HepG2 (cell line): ENCODE results near the gene ADARB1. TPM values are rescaled to one million over a fixed set of nuclear protein-coding genes. Genes with fewer than 3 reads are reported as not detected.
A peak's percentile ranks its signal among the peaks of the same experiment; 100 is the strongest.

ENCODE experiments used
- ATAC-seq: fragments of 200-7000 bp; cut with Tn5 transposase; 3 replicates; pipeline ENCODE4 v1.9.1; 2020; ENCODE audit warnings: mild to moderate bottlenecking, moderate library complexity
- BruUV-seq: library from RNA; stranded (reverse); fragments of 400-500 nt; replicated peaks from 2 replicates; lab custom pipeline; 2021; lab: Mats Ljungman, UMichigan
- CTCF ChIA-PET: fragments of 300-600 bp; formaldehyde crosslinking; extraction: SDS; loops from one replicate; lab custom pipeline; 2021; ENCODE audit warnings: low total read pairs, inconsistent platforms, low intra/inter-chr PET ratio; lab: Yijun Ruan, JAX
- POLR2A ChIA-PET: fragments of 350-600 bp; sonication (Branson Sonifier 250); formaldehyde crosslinking; loops from one replicate; lab custom pipeline; 2020; ENCODE audit warnings: antibody characterized with exemption, inconsistent platforms; lab: Yijun Ruan, JAX
- DNase-seq: peaks from one replicate; pipeline ENCODE4 v3.0.0-alpha.2; 2015; ENCODE audit warnings: low spot score
- FAIRE-seq: peaks from 3 replicates; lab custom pipeline; 2011; peaks lifted over from hg19 to GRCh38; lab: Jason Lieb, UNC
- H2AFZ ChIP-seq: one replicate; pipeline ENCODE4 v1.6.1; 2011; ENCODE audit warnings: low read length, inconsistent platforms
- H3K27ac ChIP-seq: fragments of 300-600 bp; 3 replicates; pipeline ENCODE4 v1.8.0; 2011; ENCODE audit warnings: mixed run types, mild to moderate bottlenecking, mixed read lengths, low read length, inconsistent platforms; ENCODE audit not compliant: insufficient read depth; ENCODE audit errors: extremely low read length
- H3K27me3 ChIP-seq, 2 experiments: fragments of 200-600 bp in 1 of 2; 2 replicates in 1 of 2; 3 replicates in 1 of 2; pipeline versions ENCODE4 v1.6.0 to v1.8.0; 2011; ENCODE audit warnings: low read length in 2 of 2, mild to moderate bottlenecking in 2 of 2, moderate library complexity in 2 of 2, inconsistent platforms in 1 of 2; ENCODE audit not compliant: insufficient read depth in 2 of 2, control insufficient read depth in 1 of 2
- H3K36me3 ChIP-seq, 2 experiments: fragments of 200-600 bp in 1 of 2; replicated peaks in 1 of 2; 2 replicates in 1 of 2; 3 replicates in 1 of 2; pipeline versions ENCODE4 v1.5.1 to v1.8.0; 2011; ENCODE audit warnings: low read length in 2 of 2, inconsistent platforms in 1 of 2; ENCODE audit not compliant: insufficient read depth in 2 of 2, control insufficient read depth in 1 of 2
- H3K4me1 ChIP-seq: 2 replicates; pipeline ENCODE4 v1.5.1; 2012; ENCODE audit warnings: low read length, inconsistent platforms; ENCODE audit not compliant: insufficient read depth
- H3K4me2 ChIP-seq: 2 replicates; pipeline ENCODE4 v1.6.0; 2011; ENCODE audit warnings: low read depth, low read length, inconsistent platforms
- H3K4me3 ChIP-seq, 3 experiments: fragments of 200-600 bp in 1 of 3; sonication (generic), shearing (Covaris generic) in 1 of 3; replicated peaks in 1 of 3; 2 replicates each; pipeline ENCODE4 v1.5.1; 2011 to 2016; ENCODE audit warnings: low read length in 3 of 3, inconsistent platforms in 2 of 3, low read depth in 2 of 3, mild to moderate bottlenecking in 2 of 3, control low read depth in 1 of 3, mixed read lengths in 1 of 3; ENCODE audit not compliant: insufficient read depth in 1 of 3
- H3K79me2 ChIP-seq: one replicate; pipeline ENCODE4 v1.6.1; 2011; ENCODE audit warnings: low read length, inconsistent platforms; ENCODE audit not compliant: insufficient read depth
- H3K9ac ChIP-seq: 2 replicates; pipeline ENCODE4 v1.6.0; 2011; ENCODE audit warnings: mild to moderate bottlenecking, low read depth, low read length, inconsistent platforms; ENCODE audit not compliant: insufficient read depth
- H3K9me3 ChIP-seq: 2 replicates; pipeline ENCODE4 v1.5.1; 2012; ENCODE audit warnings: mild to moderate bottlenecking, low read length
- H4K20me1 ChIP-seq: 2 replicates; pipeline ENCODE4 v1.6.0; 2011; ENCODE audit warnings: inconsistent platforms, mild to moderate bottlenecking, low read length, moderate library complexity; ENCODE audit not compliant: insufficient read depth
- ZNF547 ChIP-seq: sonication (generic); formaldehyde crosslinking; IDR thresholded peaks from 2 replicates; pipeline ENCODE4 v1.5.1; 2020; ENCODE audit warnings: mild to moderate bottlenecking, missing genetic modification reagents
- WGBS: methylation state at CpG from one replicate; pipeline ENCODE4 v1.1.6; 2017; ENCODE audit warnings: low lambda C conversion rate; 5-methylcytosine and 5-hydroxymethylcytosine counted together
- in situ Hi-C: cut with HindIII; loops from 2 replicates; pipeline ENCODE4 v1.10.0; 2017; ENCODE audit warnings: low pct_unique_long_range_greater_than_20kb; ENCODE audit not compliant: extremely low pct_ligation_motif_present
- intact Hi-C: fragments of 100-400 bp; cut with micrococcal nuclease; formaldehyde crosslinking; loops from one replicate; pipeline ENCODE4 v1.10.0; 2022; ENCODE audit not compliant: unreplicated experiment
- polyA plus RNA-seq, 8 experiments: library from polyadenylated mRNA; depleted of rRNA in 3 of 8; stranded (reverse) in 7 of 8; unstranded in 1 of 8; fragments of >200 nt; fragmentation: Illumina TruSeq in 4 of 8; extraction: Trizol in 4 of 8; gene quantifications; 2 replicates each; pipeline versions ENCODE4 v1.2.1 to v1.2.3, GENCODE V29; 2011 to 2016; ENCODE audit warnings: low read depth in 4 of 8, missing spikeins in 1 of 8, mixed read lengths in 1 of 8; ENCODE audit not compliant: insufficient read depth in 1 of 8
- total RNA-seq, 5 experiments: library from RNA; depleted of rRNA; stranded (reverse); fragments of >200 nt; fragmentation: Illumina TruSeq; extraction: Trizol; gene quantifications; 2 replicates each; pipeline ENCODE4 v1.2.3, GENCODE V29; 2016; ENCODE audit warnings: low read depth in 1 of 5
- TF ChIP-seq, protein P1 (sequence below): sonication (generic); formaldehyde crosslinking; IDR thresholded peaks from 2 replicates; pipeline ENCODE4 v1.5.0; 2020; ENCODE audit warnings: mild to moderate bottlenecking, missing genetic modification reagents, moderate library complexity
- TF ChIP-seq, protein P2 (sequence below): sonication (generic); formaldehyde crosslinking; IDR thresholded peaks from 2 replicates; pipeline ENCODE4 v1.5.1; 2020; ENCODE audit warnings: missing genetic modification reagents, mild to moderate bottlenecking, borderline replicate concordance

ADARB1 gene
- total and polyA plus RNA-seq, 2 of the 13 experiments (the other 11 are each of a cell fraction or from before 2014, with no cell fraction given): 6.6 to 10.0 TPM

DNA sequence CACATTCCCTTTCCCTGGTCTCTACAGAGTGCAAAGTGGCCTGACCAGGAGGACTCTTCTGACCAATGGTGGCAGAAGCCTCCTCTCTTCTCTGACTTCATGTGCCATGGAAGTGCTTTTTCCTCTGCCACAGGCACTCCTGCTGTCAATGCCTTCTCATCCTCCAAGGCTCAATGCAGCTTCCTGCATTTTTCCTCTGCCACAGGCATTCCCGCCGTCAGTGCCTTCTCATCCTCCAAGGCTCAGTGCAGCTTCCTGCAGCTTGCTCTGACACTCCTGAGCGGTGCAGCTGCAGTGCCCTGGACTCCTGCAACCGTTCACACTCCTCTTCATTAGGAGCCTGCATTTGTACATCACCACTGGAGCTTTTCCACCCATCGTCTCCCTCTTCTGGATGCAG lies 4.7 kb upstream of the ADARB1 start:
- no peak overlapping the region for H2AFZ ChIP-seq
- POLR2A ChIA-PET: no interaction called here
- TF ChIP-seq, protein P1, sequence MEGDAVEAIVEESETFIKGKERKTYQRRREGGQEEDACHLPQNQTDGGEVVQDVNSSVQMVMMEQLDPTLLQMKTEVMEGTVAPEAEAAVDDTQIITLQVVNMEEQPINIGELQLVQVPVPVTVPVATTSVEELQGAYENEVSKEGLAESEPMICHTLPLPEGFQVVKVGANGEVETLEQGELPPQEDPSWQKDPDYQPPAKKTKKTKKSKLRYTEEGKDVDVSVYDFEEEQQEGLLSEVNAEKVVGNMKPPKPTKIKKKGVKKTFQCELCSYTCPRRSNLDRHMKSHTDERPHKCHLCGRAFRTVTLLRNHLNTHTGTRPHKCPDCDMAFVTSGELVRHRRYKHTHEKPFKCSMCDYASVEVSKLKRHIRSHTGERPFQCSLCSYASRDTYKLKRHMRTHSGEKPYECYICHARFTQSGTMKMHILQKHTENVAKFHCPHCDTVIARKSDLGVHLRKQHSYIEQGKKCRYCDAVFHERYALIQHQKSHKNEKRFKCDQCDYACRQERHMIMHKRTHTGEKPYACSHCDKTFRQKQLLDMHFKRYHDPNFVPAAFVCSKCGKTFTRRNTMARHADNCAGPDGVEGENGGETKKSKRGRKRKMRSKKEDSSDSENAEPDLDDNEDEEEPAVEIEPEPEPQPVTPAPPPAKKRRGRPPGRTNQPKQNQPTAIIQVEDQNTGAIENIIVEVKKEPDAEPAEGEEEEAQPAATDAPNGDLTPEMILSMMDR (CRISPR knock-in tag): 0 out of 2 replicates have a peak, but pooled peaks have one; percentile 9
- TF ChIP-seq, protein P2, sequence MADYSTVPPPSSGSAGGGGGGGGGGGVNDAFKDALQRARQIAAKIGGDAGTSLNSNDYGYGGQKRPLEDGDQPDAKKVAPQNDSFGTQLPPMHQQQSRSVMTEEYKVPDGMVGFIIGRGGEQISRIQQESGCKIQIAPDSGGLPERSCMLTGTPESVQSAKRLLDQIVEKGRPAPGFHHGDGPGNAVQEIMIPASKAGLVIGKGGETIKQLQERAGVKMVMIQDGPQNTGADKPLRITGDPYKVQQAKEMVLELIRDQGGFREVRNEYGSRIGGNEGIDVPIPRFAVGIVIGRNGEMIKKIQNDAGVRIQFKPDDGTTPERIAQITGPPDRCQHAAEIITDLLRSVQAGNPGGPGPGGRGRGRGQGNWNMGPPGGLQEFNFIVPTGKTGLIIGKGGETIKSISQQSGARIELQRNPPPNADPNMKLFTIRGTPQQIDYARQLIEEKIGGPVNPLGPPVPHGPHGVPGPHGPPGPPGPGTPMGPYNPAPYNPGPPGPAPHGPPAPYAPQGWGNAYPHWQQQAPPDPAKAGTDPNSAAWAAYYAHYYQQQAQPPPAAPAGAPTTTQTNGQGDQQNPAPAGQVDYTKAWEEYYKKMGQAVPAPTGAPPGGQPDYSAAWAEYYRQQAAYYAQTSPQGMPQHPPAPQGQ: no peak
- TF ChIP-seq ZNF547 (CRISPR knock-in tag): no peak
- TF ChIP-seq, all 625 proteins: peak for 1
- Histone ChIP-seq H3K79me2 (no peaks in the 10 kb centered on the region), H3K9ac (no peak overlapping the region), H3K27ac (no peak overlapping the region), H3K4me1 (peaks cover 7% of the 10 kb centered on the region; the same call in 1 of the 2 replicates), H3K9me3 (no peaks in the 10 kb centered on the region), H3K4me2 (no peak overlapping the region), H3K27me3 (peaks cover 0 to 17% of the 10 kb centered on the region in 2 experiments; a peak in 2 of 5 replicates), H4K20me1 (no peaks in the 10 kb centered on the region), H3K36me3 (no peaks in the 10 kb centered on the region), H3K4me3 (no peak overlapping the region)
- DNase-seq (no peak), ATAC-seq (no peak), FAIRE-seq (no peak)
- 33% methylated on average over 5 of the region's 5 CpGs for WGBS
- CTCF ChIA-PET: no interaction called here
- in situ Hi-C loops: no loop called here
- BruUV-seq: no TSS peak
- intact Hi-C loops: loop anchor here (10.0 kb wide), 1 partner anchor 55 kb away; no protein-coding TSS in a partner anchor
